ENCODE data around the gene IL17RA. TPM values are rescaled to one million over a fixed set of nuclear protein-coding genes. Genes with fewer than 3 reads are reported as not detected.
A peak's percentile ranks its signal among the peaks of the same experiment; 100 is the strongest.

The IL17RA gene
- total and polyA plus RNA-seq, 4 donors, result 9.0 to 45.1 (median 22.6) TPM

- Histone ChIP-seq H3K36me3 (ENCODE audit: control insufficient read depth in 4 of 4, insufficient read depth in 4 of 4, low read length in 4 of 4) (peaks cover 0 to 3% (median 0%) of the 10 kb centered on the region in 4 donors), H3K4me1 (ENCODE audit: control insufficient read depth in 5 of 5, insufficient read depth in 5 of 5, low read length in 5 of 5) (peaks cover 0 to 12% (median 7%) of the 10 kb centered on the region in 5 donors), H3K9ac (ENCODE audit: insufficient read depth in 1 of 2, low read length in 2 of 2) (no peak overlapping the region), H3K9me3 (ENCODE audit: control insufficient read depth in 4 of 4, insufficient read depth in 3 of 4, low read length in 3 of 4) (no peaks in the 10 kb centered on the region), H3K4me3 (no peak overlapping the region), H3K27ac (ENCODE audit: low read depth in 1 of 2, low read length in 1 of 2) (peak overlapping the region in 1 of 2 donors; percentile 10), H3K27me3 (ENCODE audit: control insufficient read depth in 3 of 3, insufficient read depth in 3 of 3, low read length in 2 of 3) (no peaks in the 10 kb centered on the region)
- no peak for TF ChIP-seq CTCF (IDR thresholded peaks at IDR 0.05; ENCODE audit: control extremely low read depth, extremely low read depth)
- DNase-seq (no peak), ATAC-seq (ENCODE audit: insufficient read depth, low FRiP score) (no peak)
- WGBS, 2 donors, result 62 to 70% methylated on average over 3 of the region's 3 CpGs
Measured at GRCh38 chr22:17152971-17153370, 68.2 kb downstream of the IL17RA start.

GRCh38 chr22:17155941-17156340 is 71.1 kb downstream of the IL17RA start:
- no peak for TF ChIP-seq CTCF (IDR thresholded peaks at IDR 0.05; ENCODE audit: control extremely low read depth, extremely low read depth)
- Histone ChIP-seq H3K9me3 (ENCODE audit: control insufficient read depth in 4 of 4, insufficient read depth in 3 of 4, low read length in 3 of 4) (no peaks in the 10 kb centered on the region), H3K4me1 (ENCODE audit: control insufficient read depth in 5 of 5, insufficient read depth in 5 of 5, low read length in 5 of 5) (peaks cover 0 to 14% (median 12%) of the 10 kb centered on the region in 5 donors), H3K27me3 (ENCODE audit: control insufficient read depth in 3 of 3, insufficient read depth in 3 of 3, low read length in 2 of 3) (no peaks in the 10 kb centered on the region), H3K9ac (ENCODE audit: insufficient read depth in 1 of 2, low read length in 2 of 2) (no peak overlapping the region), H3K27ac (ENCODE audit: low read depth in 1 of 2, low read length in 1 of 2) (no peak overlapping the region), H3K4me3 (no peak overlapping the region), H3K36me3 (ENCODE audit: control insufficient read depth in 4 of 4, insufficient read depth in 4 of 4, low read length in 4 of 4) (no peaks in the 10 kb centered on the region)
- no peak for DNase-seq
- 60 to 70% methylated on average over 3 of the region's 3 CpGs for WGBS, 2 donors
- no peak for ATAC-seq (ENCODE audit: insufficient read depth, low FRiP score)

GRCh38 chr22:17157714-17158113 is 72.9 kb downstream of the IL17RA start:
- H3K27ac ChIP-seq (ENCODE audit: low read depth in 1 of 2, low read length in 1 of 2), result no peak overlapping the region
- H3K27me3 ChIP-seq (ENCODE audit: control insufficient read depth in 3 of 3, insufficient read depth in 3 of 3, low read length in 2 of 3), result no peaks in the 10 kb centered on the region
- H3K4me3 ChIP-seq, result no peak overlapping the region
- H3K36me3 ChIP-seq (ENCODE audit: control insufficient read depth in 4 of 4, insufficient read depth in 4 of 4, low read length in 4 of 4), result no peaks in the 10 kb centered on the region
- TF ChIP-seq CTCF (IDR thresholded peaks at IDR 0.05; ENCODE audit: control extremely low read depth, extremely low read depth), result no peak
- WGBS, 2 donors, result 88 to 94% methylated on average over 3 of the region's 3 CpGs
- peaks cover 0 to 13% (median 10%) of the 10 kb centered on the region in 5 donors for H3K4me1 ChIP-seq (ENCODE audit: control insufficient read depth in 5 of 5, insufficient read depth in 5 of 5, low read length in 5 of 5)
- no peaks in the 10 kb centered on the region for H3K9me3 ChIP-seq (ENCODE audit: control insufficient read depth in 4 of 4, insufficient read depth in 3 of 4, low read length in 3 of 4)
- DNase-seq, result no peak
- no peak overlapping the region for H3K9ac ChIP-seq (ENCODE audit: insufficient read depth in 1 of 2, low read length in 2 of 2)
- ATAC-seq (ENCODE audit: insufficient read depth, low FRiP score), result no peak

- H3K27ac ChIP-seq (ENCODE audit: low read depth in 1 of 2, low read length in 1 of 2), result peak overlapping the region; percentile 96
- DNase-seq (no peak), ATAC-seq (ENCODE audit: insufficient read depth, low FRiP score) (no peak)
- peak overlapping the region in 1 of 2 donors; percentile 37 for H3K9ac ChIP-seq (ENCODE audit: insufficient read depth in 1 of 2, low read length in 2 of 2)
- H3K4me1 ChIP-seq (ENCODE audit: control insufficient read depth in 5 of 5, insufficient read depth in 5 of 5, low read length in 5 of 5), result peaks cover 0 to 13% (median 8%) of the 10 kb centered on the region in 5 donors
- no peaks in the 10 kb centered on the region for H3K9me3 ChIP-seq (ENCODE audit: control insufficient read depth in 4 of 4, insufficient read depth in 3 of 4, low read length in 3 of 4)
- no peaks in the 10 kb centered on the region for H3K27me3 ChIP-seq (ENCODE audit: control insufficient read depth in 3 of 3, insufficient read depth in 3 of 3, low read length in 2 of 3)
- WGBS, 2 donors, result 38 to 47% methylated on average over 17 of the region's 17 CpGs
- H3K36me3 ChIP-seq (ENCODE audit: control insufficient read depth in 4 of 4, insufficient read depth in 4 of 4, low read length in 4 of 4), result no peaks in the 10 kb centered on the region
- peak overlapping the region; percentile 63 for H3K4me3 ChIP-seq
- no peak for TF ChIP-seq CTCF (IDR thresholded peaks at IDR 0.05; ENCODE audit: control extremely low read depth, extremely low read depth)
Measured at GRCh38 chr22:17158176-17158567, 73.4 kb downstream of the IL17RA start.

Data from lung (tissue), 12 donors.